ENCODE data around the gene HTT-AS.

The HTT-AS gene

DNA sequence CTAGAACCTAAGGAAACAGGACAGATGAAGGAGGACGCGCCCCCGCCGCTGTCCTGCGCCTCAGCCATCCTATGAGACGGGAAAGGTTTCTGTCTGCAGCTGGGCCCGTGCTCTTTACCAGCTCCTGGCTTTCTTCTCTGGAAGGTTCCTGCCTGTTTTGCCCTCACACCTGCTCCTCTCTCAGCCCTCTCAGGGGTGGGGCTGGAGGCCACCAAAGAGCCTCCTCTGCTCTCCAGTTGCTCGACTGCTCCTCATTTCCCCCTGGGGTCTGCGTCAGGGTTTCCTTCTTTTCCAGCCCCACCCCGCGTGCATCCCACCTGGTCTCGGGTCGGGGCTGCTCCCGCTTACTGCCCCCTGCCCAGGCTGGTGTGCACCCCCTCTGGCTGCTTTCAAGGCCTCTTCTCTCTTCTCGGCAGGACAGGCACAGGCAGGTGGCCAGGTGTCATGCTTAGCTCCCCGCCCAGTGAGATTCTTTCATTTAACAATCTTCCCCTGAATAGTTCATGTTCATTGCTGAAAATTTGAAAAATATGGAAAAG is 4.6 kb downstream of the HTT-AS start:
- TF ChIP-seq, protein P1, sequence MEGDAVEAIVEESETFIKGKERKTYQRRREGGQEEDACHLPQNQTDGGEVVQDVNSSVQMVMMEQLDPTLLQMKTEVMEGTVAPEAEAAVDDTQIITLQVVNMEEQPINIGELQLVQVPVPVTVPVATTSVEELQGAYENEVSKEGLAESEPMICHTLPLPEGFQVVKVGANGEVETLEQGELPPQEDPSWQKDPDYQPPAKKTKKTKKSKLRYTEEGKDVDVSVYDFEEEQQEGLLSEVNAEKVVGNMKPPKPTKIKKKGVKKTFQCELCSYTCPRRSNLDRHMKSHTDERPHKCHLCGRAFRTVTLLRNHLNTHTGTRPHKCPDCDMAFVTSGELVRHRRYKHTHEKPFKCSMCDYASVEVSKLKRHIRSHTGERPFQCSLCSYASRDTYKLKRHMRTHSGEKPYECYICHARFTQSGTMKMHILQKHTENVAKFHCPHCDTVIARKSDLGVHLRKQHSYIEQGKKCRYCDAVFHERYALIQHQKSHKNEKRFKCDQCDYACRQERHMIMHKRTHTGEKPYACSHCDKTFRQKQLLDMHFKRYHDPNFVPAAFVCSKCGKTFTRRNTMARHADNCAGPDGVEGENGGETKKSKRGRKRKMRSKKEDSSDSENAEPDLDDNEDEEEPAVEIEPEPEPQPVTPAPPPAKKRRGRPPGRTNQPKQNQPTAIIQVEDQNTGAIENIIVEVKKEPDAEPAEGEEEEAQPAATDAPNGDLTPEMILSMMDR (IDR thresholded peaks at IDR 0.05) = no peak
- no peak overlapping the region for H3K4me3 ChIP-seq (ENCODE audit: low read depth, low read length)
- H3K27me3 ChIP-seq (ENCODE audit: control insufficient read depth, insufficient read depth, low read length) = no peaks in the 10 kb centered on the region
- no peaks in the 10 kb centered on the region for H3K9me3 ChIP-seq (ENCODE audit: control insufficient read depth, low read length)
- no peaks in the 10 kb centered on the region for H3K79me2 ChIP-seq
- no peak overlapping the region for H2AFZ ChIP-seq
- no peaks in the 10 kb centered on the region for H3K36me3 ChIP-seq (ENCODE audit: control insufficient read depth, insufficient read depth, low read length)
- no peak overlapping the region for H3K27ac ChIP-seq
- no peak overlapping the region for H3K4me2 ChIP-seq (ENCODE audit: low read length)
- H3K9ac ChIP-seq = no peak overlapping the region
- no peaks in the 10 kb centered on the region for H3K4me1 ChIP-seq

DNA sequence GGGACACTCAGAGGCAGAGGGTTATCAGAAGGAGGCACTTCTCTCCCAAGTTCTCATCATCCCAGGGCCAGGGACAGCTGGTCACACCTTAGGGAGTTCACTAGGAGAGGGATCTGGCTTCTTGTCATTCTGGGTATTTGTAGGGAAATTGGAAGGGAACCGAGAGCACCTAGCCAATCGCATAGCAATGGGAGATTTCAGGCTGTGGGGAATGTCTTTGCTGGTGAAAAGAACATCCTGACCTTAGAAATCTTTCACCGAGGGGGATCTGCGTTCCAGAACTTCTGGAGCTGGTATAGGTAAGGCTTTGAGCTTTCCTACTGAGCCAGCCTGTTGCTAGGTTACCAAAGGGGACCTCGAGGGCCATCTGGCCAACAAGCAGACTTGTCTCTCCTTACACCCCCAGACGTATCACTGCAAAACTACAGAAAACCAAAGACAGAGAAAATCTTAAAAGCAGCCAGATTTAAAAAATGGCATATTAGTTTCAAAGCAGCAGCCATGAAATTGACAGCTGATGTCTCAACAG is 6.8 kb downstream of the HTT-AS start:
- TF ChIP-seq, protein P1 (IDR thresholded peaks at IDR 0.05) = no peak
- no peak overlapping the region for H3K4me2 ChIP-seq (ENCODE audit: low read length)
- no peaks in the 10 kb centered on the region for H3K79me2 ChIP-seq
- no peak overlapping the region for H3K9ac ChIP-seq
- no peaks in the 10 kb centered on the region for H3K27me3 ChIP-seq (ENCODE audit: control insufficient read depth, insufficient read depth, low read length)
- no peaks in the 10 kb centered on the region for H3K36me3 ChIP-seq (ENCODE audit: control insufficient read depth, insufficient read depth, low read length)
- no peaks in the 10 kb centered on the region for H3K9me3 ChIP-seq (ENCODE audit: control insufficient read depth, low read length)
- no peaks in the 10 kb centered on the region for H3K4me1 ChIP-seq
- no peak overlapping the region for H3K27ac ChIP-seq
- no peak overlapping the region for H3K4me3 ChIP-seq (ENCODE audit: low read depth, low read length)
- H2AFZ ChIP-seq = no peak overlapping the region

DNA sequence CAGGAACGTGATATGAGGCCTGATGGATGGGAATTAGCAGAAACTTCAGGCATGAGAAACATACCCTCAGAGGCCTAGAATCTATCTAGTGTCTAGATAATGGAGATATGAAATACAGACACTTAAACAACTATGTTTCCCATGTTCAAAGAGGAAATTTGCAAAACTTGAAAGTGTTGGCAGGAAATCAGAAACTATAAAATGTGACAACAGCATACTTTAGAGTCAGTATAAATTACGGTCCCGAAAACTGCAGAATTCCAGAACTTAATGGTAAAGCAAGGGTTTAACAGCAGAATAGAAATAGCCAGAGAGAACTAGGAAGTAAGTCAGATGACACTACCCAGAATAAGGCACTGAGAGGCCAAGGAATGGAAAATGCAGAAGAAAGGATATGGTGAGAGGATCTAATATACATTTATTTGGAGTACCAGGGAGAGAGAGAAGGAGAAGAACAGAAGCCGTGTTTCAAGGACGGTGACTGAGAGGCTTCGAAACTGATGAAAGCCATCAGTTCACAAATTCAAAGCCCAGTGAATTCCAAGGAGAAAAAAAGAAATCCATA is 7.4 kb downstream of the HTT-AS start:
- H3K4me2 ChIP-seq (ENCODE audit: low read length) = no peak overlapping the region
- no peaks in the 10 kb centered on the region for H3K9me3 ChIP-seq (ENCODE audit: control insufficient read depth, low read length)
- H3K4me1 ChIP-seq = no peaks in the 10 kb centered on the region
- no peak overlapping the region for H3K4me3 ChIP-seq (ENCODE audit: low read depth, low read length)
- H3K36me3 ChIP-seq (ENCODE audit: control insufficient read depth, insufficient read depth, low read length) = no peaks in the 10 kb centered on the region
- no peak overlapping the region for H3K9ac ChIP-seq
- H3K27me3 ChIP-seq (ENCODE audit: control insufficient read depth, insufficient read depth, low read length) = no peaks in the 10 kb centered on the region
- no peak overlapping the region for H3K27ac ChIP-seq
- TF ChIP-seq, protein P1 (IDR thresholded peaks at IDR 0.05) = no peak
- H2AFZ ChIP-seq = no peak overlapping the region
- no peaks in the 10 kb centered on the region for H3K79me2 ChIP-seq

DNA sequence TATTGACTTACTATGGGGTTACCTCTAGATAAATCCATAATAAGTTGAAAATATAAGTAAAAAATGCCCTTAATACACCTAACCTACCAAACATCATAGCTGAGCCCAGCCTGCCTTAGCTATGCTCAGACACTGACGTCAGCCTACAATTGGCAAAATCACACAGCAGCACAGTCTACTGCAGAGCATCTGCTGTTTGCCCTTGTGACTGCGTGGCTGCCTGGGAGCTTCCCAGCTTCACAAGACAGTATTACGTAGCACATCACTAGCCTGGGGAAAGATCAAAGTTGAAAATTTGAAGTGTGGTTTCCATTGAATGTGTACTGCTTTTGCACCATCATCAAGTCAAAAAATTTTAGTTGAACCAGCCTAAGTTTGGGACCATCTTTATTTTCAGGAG is 8.8 kb downstream of the HTT-AS start:
- Histone ChIP-seq H3K79me2 (no peaks in the 10 kb centered on the region), H3K4me1 (no peaks in the 10 kb centered on the region), H2AFZ (no peak overlapping the region), H3K36me3 (ENCODE audit: control insufficient read depth, insufficient read depth, low read length) (no peaks in the 10 kb centered on the region), H3K4me3 (ENCODE audit: low read depth, low read length) (no peak overlapping the region), H3K27ac (no peak overlapping the region), H3K9me3 (ENCODE audit: control insufficient read depth, low read length) (no peaks in the 10 kb centered on the region), H3K4me2 (ENCODE audit: low read length) (no peak overlapping the region), H3K9ac (no peak overlapping the region), H3K27me3 (ENCODE audit: control insufficient read depth, insufficient read depth, low read length) (no peaks in the 10 kb centered on the region)
- TF ChIP-seq, protein P1 (IDR thresholded peaks at IDR 0.05) = no peak

DNA sequence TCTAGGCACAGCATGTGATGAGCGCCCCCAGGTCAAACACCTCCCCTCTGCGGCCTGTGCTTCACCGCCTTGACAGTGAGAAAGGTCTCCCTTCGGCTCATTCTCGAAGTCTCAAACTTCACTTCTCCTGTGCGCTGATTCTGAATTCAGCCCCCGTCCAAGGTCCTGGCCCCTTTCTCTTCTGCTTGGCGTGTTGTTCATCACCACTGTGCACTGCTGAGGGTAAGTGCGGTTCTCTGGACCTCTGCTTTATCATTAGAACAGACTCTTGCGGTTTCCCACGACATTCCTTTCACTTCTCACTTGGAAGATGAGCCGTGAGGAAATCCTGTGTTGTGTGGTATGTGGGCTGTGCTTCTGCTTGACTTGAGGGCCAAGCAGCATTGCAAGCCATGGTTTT is 11.9 kb downstream of the HTT-AS start:
- Histone ChIP-seq H3K79me2 (no peaks in the 10 kb centered on the region), H3K27ac (no peak overlapping the region), H3K4me3 (ENCODE audit: low read depth, low read length) (no peak overlapping the region), H3K9me3 (ENCODE audit: control insufficient read depth, low read length) (no peaks in the 10 kb centered on the region), H3K36me3 (ENCODE audit: control insufficient read depth, insufficient read depth, low read length) (no peaks in the 10 kb centered on the region), H3K4me2 (ENCODE audit: low read length) (no peak overlapping the region), H3K4me1 (no peaks in the 10 kb centered on the region), H2AFZ (no peak overlapping the region), H3K27me3 (ENCODE audit: control insufficient read depth, insufficient read depth, low read length) (no peaks in the 10 kb centered on the region), H3K9ac (no peak overlapping the region)
- TF ChIP-seq, protein P1 (IDR thresholded peaks at IDR 0.05) = no peak
